ENCODE data around the gene BYSL.

GRCh38 chr6:41940759-41941279, 19.5 kb downstream of the BYSL start:
- no peak for TF ChIP-seq CTCF (conservative IDR thresholded peaks at IDR 0.05; ENCODE audit: low read length)
- no peak for TF ChIP-seq EZH2phosphoT487 (IDR thresholded peaks at IDR 0.05; ENCODE audit: borderline replicate concordance, low read depth, low read length)
